IMR-90 (cell line): ENCODE measurements around the gene CDKAL1. TPM values are rescaled to one million over a fixed set of nuclear protein-coding genes. Genes with fewer than 3 reads are reported as not detected.
A peak's percentile ranks its signal among the peaks of the same experiment; 100 is the strongest.

Experiments
- ATAC-seq: fragments of 200-7000 bp; cut with Tn5 transposase; 2 replicates; pipeline ENCODE4 v1.9.1; 2020; ENCODE audit warnings: low read depth, mild to moderate bottlenecking, moderate library complexity
- BruUV-seq: library from RNA; stranded (reverse); fragments of 400-500 nt; replicated peaks from 2 replicates; lab custom pipeline; 2021; lab: Mats Ljungman, UMichigan
- CTCF ChIA-PET: fragments of 300-600 bp; formaldehyde crosslinking; extraction: SDS; loops from one replicate; lab custom pipeline; 2021; ENCODE audit warnings: antibody characterized with exemption; lab: Yijun Ruan, JAX
- POLR2A ChIA-PET: fragments of 300-600 bp; sonication (Branson Sonifier 250); formaldehyde crosslinking; loops from one replicate; lab custom pipeline; 2022; ENCODE audit warnings: antibody characterized with exemption; ENCODE audit not compliant: unreplicated experiment; lab: Charles Lee
- DNase-seq: peaks from one replicate; pipeline ENCODE4 v3.0.0; 2013
- H2AFZ ChIP-seq: replicated peaks from 2 replicates; pipeline ENCODE3; 2013; ENCODE audit warnings: low read length, mild to moderate bottlenecking; ENCODE audit not compliant: poor library complexity
- H2AK5ac ChIP-seq: 2 replicates; pipeline ENCODE4 v1.6.1; 2013; ENCODE audit warnings: low read depth, low read length, inconsistent platforms
- H2AK9ac ChIP-seq: replicated peaks from 2 replicates; pipeline ENCODE3; 2013; ENCODE audit warnings: mild to moderate bottlenecking, low read depth, low read length, moderate library complexity; ENCODE audit not compliant: poor library complexity
- H2BK120ac ChIP-seq: 2 replicates; pipeline ENCODE4 v1.6.1; 2013; ENCODE audit warnings: low read depth, low read length, inconsistent platforms
- H2BK15ac ChIP-seq: 3 replicates; pipeline ENCODE4 v1.6.1; 2013; ENCODE audit warnings: low read depth, low read length, inconsistent platforms
- H2BK20ac ChIP-seq: 2 replicates; pipeline ENCODE4 v1.6.1; 2013; ENCODE audit warnings: low read depth, mild to moderate bottlenecking, inconsistent platforms, low read length, moderate library complexity
- H2BK5ac ChIP-seq: 2 replicates; pipeline ENCODE4 v1.6.1; 2013; ENCODE audit warnings: mild to moderate bottlenecking, low read depth, low read length, inconsistent platforms; ENCODE audit not compliant: poor library complexity, severe bottlenecking
- H3K14ac ChIP-seq: replicated peaks from 2 replicates; pipeline ENCODE4 v1.6.1; 2013; ENCODE audit warnings: low read depth, low read length, inconsistent platforms
- H3K18ac ChIP-seq: 2 replicates; pipeline ENCODE4 v1.6.1; 2013; ENCODE audit warnings: low read depth, low read length, control low read depth
- H3K23ac ChIP-seq: 2 replicates; pipeline ENCODE4 v1.6.1; 2013; ENCODE audit warnings: low read depth, low read length, inconsistent platforms
- H3K27ac ChIP-seq: 2 replicates; pipeline ENCODE4 v1.5.1; 2013; ENCODE audit warnings: mild to moderate bottlenecking, control low read depth, low read length; ENCODE audit not compliant: insufficient read depth
- H3K27me3 ChIP-seq: 2 replicates; pipeline ENCODE4 v1.6.1; 2013; ENCODE audit warnings: low read length; ENCODE audit not compliant: control insufficient read depth, insufficient read depth
- H3K36me3 ChIP-seq: 2 replicates; pipeline ENCODE4 v1.6.1; 2013; ENCODE audit warnings: low read length, mixed read lengths; ENCODE audit not compliant: control insufficient read depth, insufficient read depth
- H3K4ac ChIP-seq: 2 replicates; pipeline ENCODE4 v1.6.1; 2013; ENCODE audit warnings: low read depth, low read length, inconsistent platforms
- H3K4me1 ChIP-seq: 2 replicates; pipeline ENCODE4 v1.6.1; 2013; ENCODE audit warnings: low read length, mixed read lengths; ENCODE audit not compliant: control insufficient read depth, insufficient read depth
- H3K4me2 ChIP-seq: 2 replicates; pipeline ENCODE4 v1.6.1; 2013; ENCODE audit warnings: low read depth, mild to moderate bottlenecking, control low read depth, low read length, moderate library complexity
- H3K4me3 ChIP-seq: 2 replicates; pipeline ENCODE4 v1.5.1; 2013; ENCODE audit warnings: low read depth, mild to moderate bottlenecking, control low read depth, low read length, moderate library complexity; ENCODE audit not compliant: insufficient read depth
- H3K56ac ChIP-seq: 2 replicates; pipeline ENCODE4 v1.6.1; 2013; ENCODE audit warnings: low read length, inconsistent platforms; ENCODE audit not compliant: insufficient read depth; ENCODE audit errors: extremely low read depth
- H3K79me1 ChIP-seq, 2 experiments: 2 replicates each; pipeline ENCODE4 v1.6.1; 2013; ENCODE audit warnings: low read length in 2 of 2, inconsistent platforms in 1 of 2, low read depth in 1 of 2
- H3K9ac ChIP-seq: 2 replicates; pipeline ENCODE4 v1.6.1; 2013; ENCODE audit warnings: low read depth, low read length, control low read depth
- H3K9me1 ChIP-seq: 2 replicates; pipeline ENCODE4 v1.6.1; 2013; ENCODE audit warnings: low read length, inconsistent platforms; ENCODE audit not compliant: insufficient read depth
- H3K9me3 ChIP-seq: 2 replicates; pipeline ENCODE4 v1.6.1; 2013; ENCODE audit warnings: low read length; ENCODE audit not compliant: control insufficient read depth, insufficient read depth
- H4K20me1 ChIP-seq: 2 replicates; pipeline ENCODE4 v1.6.1; 2013; ENCODE audit warnings: low read length, inconsistent platforms; ENCODE audit not compliant: insufficient read depth
- H4K5ac ChIP-seq: 2 replicates; pipeline ENCODE4 v1.6.1; 2013; ENCODE audit warnings: mild to moderate bottlenecking, low read depth, low read length, control low read depth
- H4K8ac ChIP-seq, 2 experiments: 2 replicates each; pipeline ENCODE4 v1.6.1; 2013; ENCODE audit warnings: low read depth in 2 of 2, low read length in 2 of 2, control low read depth in 1 of 2, inconsistent platforms in 1 of 2
- H4K91ac ChIP-seq: 2 replicates; pipeline ENCODE4 v1.6.1; 2013; ENCODE audit warnings: low read depth, low read length, inconsistent platforms; ENCODE audit not compliant: insufficient read depth
- CEBPB ChIP-seq: IDR thresholded peaks from 2 replicates; pipeline ENCODE4 v1.6.1; 2012; ENCODE audit warnings: low read depth, low read length, improper control_type of control experiment
- CHD1 ChIP-seq: IDR thresholded peaks from 2 replicates; pipeline ENCODE4 v1.6.1; 2012; ENCODE audit warnings: low read depth, low read length, improper control_type of control experiment
- RCOR1 ChIP-seq: IDR thresholded peaks from 2 replicates; pipeline ENCODE4 v1.6.1; 2012; ENCODE audit warnings: mild to moderate bottlenecking, low read length, improper control_type of control experiment; ENCODE audit not compliant: insufficient replicate concordance
- WGBS, 2 experiments: methylation state at CpG; one replicate each; pipeline versions ENCODE4 v1.1.5 to v1.1.7; 2013; ENCODE audit warnings: missing lambda C conversion rate in 2 of 2; ENCODE audit not compliant: insufficient read length in 1 of 2; ENCODE audit errors: extremely low coverage in 2 of 2; 5-methylcytosine and 5-hydroxymethylcytosine counted together
- dilution Hi-C: fragments of 300-500 bp; cut with HindIII; formaldehyde crosslinking; loops from one replicate; pipeline ENCODE4 v1.14.3; 2018; ENCODE audit warnings: low sequenced_read_pairs; ENCODE audit not compliant: unreplicated experiment
- in situ Hi-C: fragments of 300-500 bp; cut with MboI; formaldehyde crosslinking; loops from 3 replicates; pipeline ENCODE4 v1.14.3; 2019; ENCODE audit warnings: low sequenced_read_pairs, inconsistent platforms, mixed read lengths
- intact Hi-C: fragments of 100-400 bp; cut with micrococcal nuclease; formaldehyde crosslinking; loops from 2 replicates; pipeline ENCODE4 v1.10.0; 2022
- polyA plus RNA-seq, 3 experiments: library from polyadenylated mRNA; depleted of rRNA; stranded (reverse); fragments of >200 nt; gene quantifications; 2 replicates each; pipeline ENCODE4 v1.2.3, GENCODE V29; 2012; ENCODE audit warnings: low replicate concordance in 1 of 3
- total RNA-seq: library from RNA; depleted of rRNA; stranded (reverse); fragments of >200 nt; gene quantifications from 2 replicates; pipeline ENCODE4 v1.2.3, GENCODE V29; 2012
- TF ChIP-seq, protein P1 (sequence below): fragments of 150-350 bp; IDR thresholded peaks from 2 replicates; pipeline ENCODE4 v1.6.1; 2016; ENCODE audit warnings: low read depth, mild to moderate bottlenecking, low read length, moderate library complexity, borderline replicate concordance
- TF ChIP-seq, protein P2 (sequence below): conservative IDR thresholded peaks from 2 replicates; pipeline ENCODE4 v1.5.1; 2012; ENCODE audit warnings: mild to moderate bottlenecking, low read depth, low read length, improper control_type of control experiment

Gene CDKAL1
- total and polyA plus RNA-seq, 2 of the 4 experiments (the other 2 are of a cell fraction): 3.7 to 13.1 TPM

DNA sequence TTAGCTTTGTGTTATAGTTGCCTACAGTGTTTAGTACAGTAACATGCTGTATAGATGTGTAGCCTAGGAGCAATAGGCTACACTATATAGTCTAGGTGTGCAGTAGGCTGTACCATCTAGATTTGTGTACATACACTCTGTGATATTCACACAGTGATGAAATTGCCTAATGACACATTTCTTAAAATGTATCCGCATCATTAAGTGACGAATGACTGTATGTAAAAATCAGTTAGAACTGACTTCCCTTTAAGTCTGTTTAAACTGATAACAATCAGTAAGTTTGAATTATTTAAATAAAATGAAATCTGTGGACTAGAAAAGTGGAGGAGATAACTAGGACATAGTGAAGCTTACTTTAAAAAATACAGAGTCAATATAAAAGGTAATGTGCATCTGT lies 176.1 kb downstream of the CDKAL1 start:
- no peak overlapping the region for H3K56ac ChIP-seq

More for the DNA sequence above, 176.1 kb downstream of the CDKAL1 start:
- no peak for DNase-seq
- Histone ChIP-seq H3K4me3 (no peak overlapping the region), H3K79me1 (peaks cover 0 to 11% of the 10 kb centered on the region in 2 experiments; a peak in 2 of 4 replicates), H4K8ac (no peak overlapping the region), H3K27ac (no peak overlapping the region), H3K18ac (no peak overlapping the region), H3K23ac (no peak overlapping the region), H2BK15ac (no peak overlapping the region), H2BK20ac (no peak overlapping the region), H4K20me1 (no peaks in the 10 kb centered on the region), H2AK5ac (no peak overlapping the region), H3K27me3 (no peaks in the 10 kb centered on the region), H2BK120ac (no peak overlapping the region), H2AK9ac (no peak overlapping the region), H3K9me1 (peaks cover 3% of the 10 kb centered on the region; the same call in 1 of the 2 replicates), H2AFZ (no peak overlapping the region), H3K14ac (peak overlapping the region; percentile 31; the same call in 1 of the 2 replicates), H3K4ac (no peak overlapping the region), H3K9ac (no peak overlapping the region), H4K91ac (no peak overlapping the region), H3K36me3 (no peaks in the 10 kb centered on the region), H3K4me1 (peaks cover 4% of the 10 kb centered on the region; the same call in 1 of the 2 replicates), H3K9me3 (no peaks in the 10 kb centered on the region), H4K5ac (no peak overlapping the region), H2BK5ac (no peak overlapping the region), H3K4me2 (no peak overlapping the region)
- dilution Hi-C loops: no loop called here
- TF ChIP-seq CHD1: no peak
- TF ChIP-seq, protein P1, sequence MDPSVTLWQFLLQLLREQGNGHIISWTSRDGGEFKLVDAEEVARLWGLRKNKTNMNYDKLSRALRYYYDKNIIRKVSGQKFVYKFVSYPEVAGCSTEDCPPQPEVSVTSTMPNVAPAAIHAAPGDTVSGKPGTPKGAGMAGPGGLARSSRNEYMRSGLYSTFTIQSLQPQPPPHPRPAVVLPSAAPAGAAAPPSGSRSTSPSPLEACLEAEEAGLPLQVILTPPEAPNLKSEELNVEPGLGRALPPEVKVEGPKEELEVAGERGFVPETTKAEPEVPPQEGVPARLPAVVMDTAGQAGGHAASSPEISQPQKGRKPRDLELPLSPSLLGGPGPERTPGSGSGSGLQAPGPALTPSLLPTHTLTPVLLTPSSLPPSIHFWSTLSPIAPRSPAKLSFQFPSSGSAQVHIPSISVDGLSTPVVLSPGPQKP: no peak
- no peak for TF ChIP-seq RCOR1
- TF ChIP-seq, protein P2, sequence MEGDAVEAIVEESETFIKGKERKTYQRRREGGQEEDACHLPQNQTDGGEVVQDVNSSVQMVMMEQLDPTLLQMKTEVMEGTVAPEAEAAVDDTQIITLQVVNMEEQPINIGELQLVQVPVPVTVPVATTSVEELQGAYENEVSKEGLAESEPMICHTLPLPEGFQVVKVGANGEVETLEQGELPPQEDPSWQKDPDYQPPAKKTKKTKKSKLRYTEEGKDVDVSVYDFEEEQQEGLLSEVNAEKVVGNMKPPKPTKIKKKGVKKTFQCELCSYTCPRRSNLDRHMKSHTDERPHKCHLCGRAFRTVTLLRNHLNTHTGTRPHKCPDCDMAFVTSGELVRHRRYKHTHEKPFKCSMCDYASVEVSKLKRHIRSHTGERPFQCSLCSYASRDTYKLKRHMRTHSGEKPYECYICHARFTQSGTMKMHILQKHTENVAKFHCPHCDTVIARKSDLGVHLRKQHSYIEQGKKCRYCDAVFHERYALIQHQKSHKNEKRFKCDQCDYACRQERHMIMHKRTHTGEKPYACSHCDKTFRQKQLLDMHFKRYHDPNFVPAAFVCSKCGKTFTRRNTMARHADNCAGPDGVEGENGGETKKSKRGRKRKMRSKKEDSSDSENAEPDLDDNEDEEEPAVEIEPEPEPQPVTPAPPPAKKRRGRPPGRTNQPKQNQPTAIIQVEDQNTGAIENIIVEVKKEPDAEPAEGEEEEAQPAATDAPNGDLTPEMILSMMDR: no peak
- no peak for TF ChIP-seq CEBPB
- ChIA-PET CTCF (no interaction called here), POLR2A (no interaction called here)
- intact Hi-C loops: no loop called here
- no peak for ATAC-seq
- in situ Hi-C loops: no loop called here
- no CpG with 5 or more reads among the region's 2 CpGs for WGBS, 2 experiments
- BruUV-seq: no TSS peak
